Coronary artery (tissue), 2 donors: ENCODE measurements around the gene PLK5.

Source experiments
- DNase-seq: peaks from one replicate; pipeline ENCODE4 v3.0.0-alpha.2; 2017; ENCODE audit warnings: low spot score
- H3K27ac ChIP-seq, 2 donors: fragments of 200-600 bp; sonication (generic); one replicate each; pipeline ENCODE4 v1.5.1; 2016 to 2019
- H3K4me3 ChIP-seq: fragments of 200-600 bp; sonication (generic); 2 replicates; pipeline ENCODE4 v1.5.1; 2016; ENCODE audit warnings: mild to moderate bottlenecking, moderate library complexity
- TF ChIP-seq, protein P1 (sequence below): fragments of 200-600 bp; sonication (generic); IDR thresholded peaks from one replicate; pipeline ENCODE4 v1.5.1; 2019; ENCODE audit warnings: antibody characterized with exemption

The PLK5 gene

GRCh38 chr19:1540365-1540925 lies 16.6 kb downstream of the PLK5 start:
- Histone ChIP-seq H3K4me3 (no peak overlapping the region), H3K27ac (no peak overlapping the region)
- DNase-seq: no peak
- TF ChIP-seq, protein P1, sequence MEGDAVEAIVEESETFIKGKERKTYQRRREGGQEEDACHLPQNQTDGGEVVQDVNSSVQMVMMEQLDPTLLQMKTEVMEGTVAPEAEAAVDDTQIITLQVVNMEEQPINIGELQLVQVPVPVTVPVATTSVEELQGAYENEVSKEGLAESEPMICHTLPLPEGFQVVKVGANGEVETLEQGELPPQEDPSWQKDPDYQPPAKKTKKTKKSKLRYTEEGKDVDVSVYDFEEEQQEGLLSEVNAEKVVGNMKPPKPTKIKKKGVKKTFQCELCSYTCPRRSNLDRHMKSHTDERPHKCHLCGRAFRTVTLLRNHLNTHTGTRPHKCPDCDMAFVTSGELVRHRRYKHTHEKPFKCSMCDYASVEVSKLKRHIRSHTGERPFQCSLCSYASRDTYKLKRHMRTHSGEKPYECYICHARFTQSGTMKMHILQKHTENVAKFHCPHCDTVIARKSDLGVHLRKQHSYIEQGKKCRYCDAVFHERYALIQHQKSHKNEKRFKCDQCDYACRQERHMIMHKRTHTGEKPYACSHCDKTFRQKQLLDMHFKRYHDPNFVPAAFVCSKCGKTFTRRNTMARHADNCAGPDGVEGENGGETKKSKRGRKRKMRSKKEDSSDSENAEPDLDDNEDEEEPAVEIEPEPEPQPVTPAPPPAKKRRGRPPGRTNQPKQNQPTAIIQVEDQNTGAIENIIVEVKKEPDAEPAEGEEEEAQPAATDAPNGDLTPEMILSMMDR: no peak

DNA sequence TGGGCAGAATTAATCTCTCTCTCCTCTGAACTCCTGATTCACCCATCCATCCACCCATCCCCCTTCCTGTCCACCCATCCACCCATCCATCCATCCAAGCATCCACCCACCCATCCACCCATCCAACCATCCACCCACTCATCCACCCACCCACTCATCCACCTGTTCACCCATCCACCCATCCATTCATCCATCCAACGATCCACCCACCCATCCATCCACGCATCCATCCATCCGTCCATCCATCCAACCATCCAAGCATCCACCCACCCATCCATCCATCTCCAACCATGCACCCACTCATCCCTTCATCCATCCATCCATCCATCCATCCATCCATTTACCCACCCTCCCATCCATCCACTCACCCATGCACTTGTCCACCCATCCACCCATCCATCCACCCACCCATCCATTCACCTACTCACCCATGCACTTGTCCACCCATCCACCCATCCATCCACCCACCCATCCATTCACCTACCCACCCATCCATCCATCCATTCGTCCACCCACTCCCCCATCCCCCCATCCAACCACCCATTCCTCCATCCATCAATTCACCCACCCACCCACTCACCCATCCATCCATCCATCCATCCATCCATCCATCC lies 25.6 kb downstream of the PLK5 start:
- TF ChIP-seq, protein P1: no peak
- no peak overlapping the region for H3K4me3 ChIP-seq
- H3K27ac ChIP-seq: no peak overlapping the region
- no peak for DNase-seq

DNA sequence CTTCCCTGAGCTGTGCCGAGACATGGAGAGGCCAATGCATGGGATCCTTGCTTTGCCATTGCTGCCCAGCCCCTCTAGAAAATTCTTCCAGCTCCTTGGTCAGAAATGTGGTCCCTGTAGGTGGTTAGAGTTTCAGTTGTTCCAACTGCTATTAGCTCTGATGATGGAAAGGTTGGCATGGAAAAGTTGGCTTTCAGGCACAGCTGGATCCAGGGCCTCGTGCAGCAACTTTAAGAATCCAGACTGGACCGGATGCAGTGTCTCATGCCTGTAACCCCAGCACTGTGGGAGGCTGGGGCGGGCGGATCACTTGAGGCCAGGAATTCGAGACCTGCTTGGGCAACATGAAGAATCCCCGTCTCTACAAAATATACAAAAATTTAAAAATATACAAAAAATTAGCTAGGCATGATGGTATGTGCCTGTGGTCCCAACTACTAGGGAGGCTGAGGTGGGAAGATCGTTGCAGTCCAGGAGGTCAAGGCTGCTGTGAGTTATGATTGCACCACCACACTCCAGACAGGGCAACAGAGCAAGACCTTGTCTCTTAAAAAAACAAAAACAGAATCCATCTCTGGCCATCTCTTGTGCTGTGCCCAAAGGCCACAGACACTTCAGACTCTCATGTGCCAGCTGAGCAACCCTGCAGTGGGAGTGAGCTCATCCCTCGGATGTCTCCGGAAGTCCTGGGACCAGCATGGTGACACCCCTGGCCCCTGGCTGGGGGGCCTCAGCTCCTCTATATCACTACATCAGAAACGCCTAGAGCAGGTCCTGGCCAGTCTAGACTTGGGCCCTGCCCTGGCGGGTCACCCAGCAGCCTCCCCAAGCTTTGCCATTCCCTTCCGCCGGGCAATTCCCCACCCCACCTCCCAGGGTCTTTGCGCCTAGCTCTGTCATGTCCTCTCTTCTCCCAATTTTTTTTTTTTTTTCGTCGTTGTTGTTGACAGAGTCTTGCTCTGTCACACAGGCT lies 27.5 kb downstream of the PLK5 start:
- no peak overlapping the region for H3K4me3 ChIP-seq
- DNase-seq: no peak
- no peak overlapping the region for H3K27ac ChIP-seq
- TF ChIP-seq, protein P1: no peak

DNA sequence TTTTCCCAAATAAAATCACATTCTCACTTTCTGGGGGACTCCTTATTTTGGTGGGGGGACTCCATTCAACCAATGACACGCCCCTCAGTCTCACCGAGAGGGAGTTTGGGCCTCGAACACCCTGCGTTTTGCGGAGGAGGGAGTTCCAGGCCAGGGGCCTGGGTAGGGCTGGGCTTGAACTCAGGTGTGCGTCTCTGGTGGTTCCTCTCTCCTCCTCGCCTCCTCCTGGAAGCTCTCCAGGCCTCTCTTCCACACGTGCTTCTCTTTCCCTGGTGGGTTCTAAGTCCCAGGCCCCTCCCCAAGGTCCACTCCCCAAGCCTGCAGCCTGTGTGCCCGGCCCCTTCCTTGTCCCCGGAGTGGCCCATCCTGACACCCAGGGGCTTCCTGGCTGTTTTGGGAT lies 29.5 kb downstream of the PLK5 start:
- H3K4me3 ChIP-seq: no peak overlapping the region
- TF ChIP-seq, protein P1: no peak
- DNase-seq: no peak

DNA sequence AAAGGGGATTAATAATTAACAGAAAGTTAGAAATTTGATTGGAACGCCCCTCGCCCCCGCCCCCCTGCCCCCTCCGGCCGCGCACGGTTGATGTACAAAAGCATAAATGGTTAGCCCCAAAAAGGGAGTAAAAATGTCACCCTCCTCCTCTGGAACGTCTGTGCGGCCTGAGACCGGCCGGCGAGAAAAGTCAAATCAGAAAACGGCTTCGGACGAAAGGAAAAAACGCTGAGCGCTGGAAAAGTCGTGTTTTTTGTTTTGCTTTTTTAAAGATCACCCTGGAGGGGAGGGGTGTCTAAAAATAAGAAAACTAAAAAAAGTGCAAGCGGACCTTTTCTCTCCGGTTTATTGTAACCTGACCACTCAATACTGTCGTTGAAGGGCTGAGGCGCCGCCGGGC lies 31.1 kb downstream of the PLK5 start:
- Histone ChIP-seq H3K27ac (no peak overlapping the region), H3K4me3 (no peak overlapping the region)
- DNase-seq: no peak
- TF ChIP-seq, protein P1: no peak

More for the DNA sequence above, 29.5 kb downstream of the PLK5 start:
- no peak overlapping the region for H3K27ac ChIP-seq

DNA sequence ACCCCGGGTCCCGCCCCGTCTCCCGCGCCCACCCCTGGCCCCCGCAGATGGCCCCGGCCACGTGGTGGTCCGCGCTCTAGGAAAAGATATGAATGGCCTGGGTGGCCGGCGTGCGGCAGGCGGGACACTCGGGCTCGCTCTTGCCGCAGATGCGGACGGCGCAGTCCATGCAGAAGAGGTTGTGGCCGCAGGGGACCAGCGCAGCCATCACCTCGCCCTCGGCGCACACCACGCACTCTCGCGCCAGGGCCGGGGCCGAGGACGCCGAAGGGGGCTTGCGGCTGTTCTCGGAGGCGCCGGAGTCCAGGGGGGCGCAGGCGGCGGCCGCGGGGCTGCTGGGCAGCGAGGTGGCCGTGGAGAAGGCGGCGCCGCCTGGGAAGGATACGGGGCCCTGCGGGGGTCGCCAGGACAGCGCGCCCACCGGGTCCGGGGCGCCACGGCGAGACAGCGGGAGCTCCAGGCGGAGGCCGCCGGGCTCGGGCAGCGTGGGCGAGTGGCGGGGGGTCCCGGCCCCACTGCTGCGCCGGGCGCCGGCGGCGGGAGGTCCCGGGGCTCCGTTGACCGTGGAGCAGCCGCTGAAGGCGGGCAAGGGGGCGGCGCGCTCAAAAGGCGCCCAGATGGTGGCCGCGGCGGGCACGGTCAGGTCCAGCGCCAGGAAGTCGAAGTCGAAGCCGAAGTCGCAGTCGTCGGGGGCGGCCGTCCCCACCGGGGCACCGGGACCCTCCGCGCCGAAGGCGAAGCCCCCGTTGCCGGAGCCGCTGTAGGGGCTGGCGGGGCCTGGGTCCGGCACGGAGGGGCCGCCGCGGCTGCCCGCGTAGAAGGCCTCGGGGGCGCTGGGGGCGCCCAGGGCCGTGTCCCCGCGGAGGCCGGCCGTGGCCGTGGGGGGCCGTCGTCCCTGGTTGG lies 31.9 kb downstream of the PLK5 start:
- TF ChIP-seq, protein P1: no peak
- DNase-seq: no peak
- Histone ChIP-seq H3K4me3 (no peak overlapping the region), H3K27ac (no peak overlapping the region)
